Measurements from ENCODE around the gene GABRG1.
A peak's percentile ranks its signal among the peaks of the same experiment; 100 is the strongest.

The GABRG1 gene

DNA sequence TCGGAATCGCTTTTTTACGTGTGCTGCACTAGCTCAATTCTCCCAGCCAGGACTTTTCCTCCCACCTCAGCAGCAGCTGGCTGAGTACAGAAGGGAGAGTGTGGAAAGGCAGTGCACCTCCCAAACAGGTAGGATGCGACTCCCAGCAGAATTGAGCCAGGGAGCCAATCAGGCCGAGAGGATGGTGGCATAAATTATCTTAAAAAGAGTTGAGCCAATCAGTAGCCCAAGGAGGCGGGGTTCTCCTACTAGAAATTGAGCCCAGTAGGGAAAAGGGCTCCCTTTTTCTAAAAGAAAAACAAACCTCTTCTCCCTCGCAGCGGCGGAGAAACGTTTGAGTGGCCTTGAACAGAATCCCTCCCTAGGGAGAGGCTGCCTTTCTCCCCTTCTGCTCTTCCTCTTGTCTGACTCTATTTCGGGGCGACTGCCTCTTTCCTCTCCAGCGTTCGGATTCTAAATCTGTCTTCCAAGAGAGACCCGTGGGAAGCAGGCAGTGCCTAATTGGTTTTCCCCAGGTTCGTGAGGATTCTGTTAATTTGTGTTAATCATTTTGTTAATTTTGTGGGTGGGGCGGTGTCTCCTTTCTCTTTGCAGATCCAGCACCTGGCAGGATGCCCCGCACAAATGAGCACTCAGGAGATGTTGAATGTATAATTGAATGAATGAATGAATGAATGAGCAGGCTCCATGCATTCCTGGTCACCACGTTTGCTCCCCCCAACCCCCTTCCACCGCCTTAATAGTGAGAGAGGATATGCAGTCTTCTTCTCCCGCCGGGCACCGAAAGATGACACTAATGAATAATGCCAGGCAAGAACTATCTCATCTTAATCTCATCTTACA, at the start of gene GABRG1:
TSS of gene GABRG1 (minus strand) at position 142 of the 843 bp plus-strand sequence. CDS start at position 1, 141 bp downstream.
- DNase-seq (ENCODE audit: low read depth), result no peak

DNA sequence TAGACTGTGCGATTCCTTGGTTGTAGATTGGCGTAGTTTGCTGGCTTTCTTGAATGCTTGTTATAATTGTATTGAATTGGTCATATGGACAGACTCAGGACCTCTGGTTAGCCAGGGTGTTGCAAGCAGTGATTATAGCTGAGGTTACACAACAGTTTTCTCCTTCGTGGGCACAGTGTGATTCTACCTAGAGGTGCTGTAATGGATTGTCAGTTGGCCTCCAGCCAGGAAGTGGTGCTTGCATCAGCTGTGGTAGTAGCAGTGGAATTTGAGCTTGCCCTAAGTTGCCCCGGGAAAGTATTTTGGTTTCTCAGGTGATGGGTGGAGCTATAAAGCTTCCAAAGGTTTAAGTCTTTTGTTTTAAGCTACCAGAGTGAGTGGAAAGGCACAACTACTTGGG, 23.1 kb upstream of the GABRG1 start:
- peak; percentile 4 for DNase-seq (ENCODE audit: low read depth)

DNA sequence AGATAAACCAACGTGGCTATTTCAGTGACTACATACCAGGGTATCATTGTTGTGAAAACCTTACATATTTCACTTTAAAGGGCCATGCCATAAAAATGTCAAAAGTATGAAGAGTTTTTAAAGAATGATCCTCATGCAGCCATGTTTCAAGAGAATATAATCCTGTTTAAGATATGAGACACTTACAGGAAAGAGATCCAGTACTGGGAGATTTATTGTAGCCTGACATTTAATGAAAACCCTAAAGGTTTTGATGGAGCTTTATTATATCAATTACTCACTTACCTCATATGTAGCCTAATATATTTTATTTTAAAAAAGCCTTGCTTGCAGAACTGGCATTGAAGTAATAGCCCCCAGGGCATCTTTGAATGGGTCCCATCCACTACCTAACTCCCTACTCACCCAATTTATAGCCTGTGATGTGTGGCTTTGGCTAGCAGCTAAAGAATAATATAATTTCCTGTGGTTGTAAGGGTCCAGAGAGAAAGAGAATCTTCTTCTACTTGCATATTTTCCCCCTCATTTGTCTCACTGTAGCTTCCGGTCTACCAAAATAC, 7.7 kb upstream of the GABRG1 start:
- DNase-seq (ENCODE audit: low read depth), result no peak

DNA sequence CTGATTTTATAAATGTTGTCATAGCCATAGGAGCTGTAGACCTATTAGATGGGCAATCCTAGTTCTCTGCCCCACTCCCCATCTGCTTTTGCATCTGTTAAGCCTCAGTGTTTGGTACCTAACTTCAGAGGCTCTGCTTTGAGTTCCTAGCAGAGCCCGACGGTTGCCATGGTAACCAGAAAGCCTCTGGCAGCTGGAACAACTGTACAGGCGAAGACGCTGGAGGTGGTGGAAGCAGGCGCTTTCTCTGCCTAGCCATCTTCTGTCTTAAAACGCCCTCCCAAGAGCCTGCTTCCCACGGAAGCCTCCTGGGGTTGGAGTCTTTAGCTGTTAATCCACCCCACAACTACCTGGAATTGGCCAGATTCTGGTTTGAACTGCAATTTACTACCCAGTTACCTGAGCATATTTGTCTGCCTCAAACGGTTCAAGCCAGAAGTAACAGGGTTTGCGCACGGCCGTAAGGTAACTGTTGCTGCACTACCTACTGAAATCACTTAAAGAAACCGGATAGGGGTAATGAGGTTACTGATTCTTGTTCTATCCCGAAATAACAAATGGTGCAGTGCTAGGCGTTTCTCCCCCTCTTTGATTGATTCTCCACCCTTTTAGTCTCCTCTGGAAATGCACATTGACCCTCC, 1.0 kb upstream of the GABRG1 start:
- DNase-seq (ENCODE audit: low read depth), result no peak

DNA sequence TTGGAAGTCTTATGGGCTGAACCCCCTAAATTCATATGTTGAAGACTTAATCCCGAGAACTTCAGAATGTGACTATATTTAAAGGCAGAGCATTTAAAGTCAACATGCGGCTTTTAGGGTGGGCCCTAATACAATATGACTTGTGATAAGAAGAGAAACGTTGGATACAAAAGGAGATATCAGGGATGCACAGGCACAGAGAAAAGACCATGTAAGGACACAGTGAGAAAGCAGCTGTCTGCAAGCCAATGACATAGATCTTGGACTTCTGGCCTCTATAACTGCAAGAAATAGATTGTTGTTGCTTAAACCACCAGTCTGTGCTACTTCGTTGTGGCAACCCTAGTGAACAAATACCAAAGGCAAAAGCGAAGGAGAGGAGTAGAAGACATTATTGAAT, 42.2 kb downstream of the GABRG1 start:
- DNase-seq (ENCODE audit: low read depth), result no peak

DNA sequence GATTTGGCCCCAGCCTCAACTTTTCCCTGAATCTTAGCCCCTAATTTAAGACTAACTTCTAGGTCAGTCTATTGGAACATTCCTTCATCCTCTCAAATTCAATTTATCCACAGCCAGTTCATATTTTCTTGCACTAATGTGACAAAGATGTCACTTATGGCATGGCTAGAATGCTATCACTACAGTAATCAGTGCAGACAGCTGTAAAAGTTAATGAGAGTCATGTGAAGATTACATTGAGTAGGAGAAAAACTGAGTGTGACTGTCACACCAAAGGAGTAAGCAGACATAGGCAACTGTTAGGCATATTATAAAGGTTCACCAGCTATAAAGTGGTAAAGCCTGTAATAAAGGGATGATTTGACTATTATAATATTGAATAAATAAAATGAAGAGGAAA, 42.6 kb downstream of the GABRG1 start:
- no peak for DNase-seq (ENCODE audit: low read depth)

DNA sequence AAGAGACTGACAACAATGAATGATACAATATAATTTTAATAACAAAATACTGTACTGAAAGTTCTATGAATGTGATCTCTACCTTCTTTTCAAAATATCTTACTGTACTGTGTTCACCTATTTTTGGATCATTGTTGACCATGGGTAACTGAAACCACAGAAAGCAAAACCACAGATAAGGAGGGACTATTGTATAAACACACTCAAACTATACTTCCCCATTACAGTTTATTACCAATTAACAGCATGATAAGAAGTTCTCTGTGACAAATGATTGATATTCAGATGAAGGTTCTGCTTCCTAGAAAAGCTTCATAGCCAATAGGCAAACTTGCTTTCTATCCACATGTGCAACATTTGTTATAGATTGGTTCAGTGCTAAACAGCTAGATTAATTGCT, 50.1 kb downstream of the GABRG1 start:
- DNase-seq (ENCODE audit: low read depth), result no peak

DNA sequence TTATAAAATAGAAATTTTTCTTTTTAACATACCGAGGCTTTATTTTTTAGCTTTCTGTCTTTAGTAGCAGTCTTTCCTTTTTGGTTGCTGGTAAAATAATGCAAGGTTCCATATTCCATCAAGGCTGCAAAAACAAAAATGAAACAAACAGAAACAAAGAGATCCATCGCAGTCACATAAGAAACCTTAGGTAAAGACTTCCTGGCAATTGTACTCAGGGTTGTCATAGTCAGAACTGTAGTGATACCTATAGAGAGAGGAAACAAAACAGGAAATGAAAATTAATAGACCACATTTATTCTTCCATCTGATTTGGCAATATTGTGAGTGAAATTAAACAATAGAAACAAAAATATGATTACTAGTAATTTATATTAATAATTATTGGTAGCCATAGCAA, 72.5 kb downstream of the GABRG1 start:
- no peak for DNase-seq (ENCODE audit: low read depth)

DNA sequence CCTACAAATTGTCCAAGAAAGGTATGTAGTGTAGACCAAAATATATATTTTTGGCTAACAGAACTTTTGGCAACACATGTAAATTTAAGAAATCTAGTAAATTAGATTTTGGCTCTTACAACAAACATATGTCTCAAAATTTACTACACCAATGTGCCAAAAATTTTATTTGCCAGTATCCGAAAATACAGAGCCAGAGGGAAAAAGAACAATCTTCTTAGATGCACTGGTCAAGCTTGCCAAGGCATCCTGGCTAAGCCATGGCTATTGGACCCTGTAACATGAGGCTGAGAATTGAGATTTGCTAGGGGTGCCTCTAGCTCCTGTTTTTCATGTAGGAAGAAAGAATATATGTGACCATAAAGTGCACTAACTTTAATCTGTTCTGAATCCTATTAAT, 91.8 kb downstream of the GABRG1 start:
- DNase-seq (ENCODE audit: low read depth), result no peak

DNA sequence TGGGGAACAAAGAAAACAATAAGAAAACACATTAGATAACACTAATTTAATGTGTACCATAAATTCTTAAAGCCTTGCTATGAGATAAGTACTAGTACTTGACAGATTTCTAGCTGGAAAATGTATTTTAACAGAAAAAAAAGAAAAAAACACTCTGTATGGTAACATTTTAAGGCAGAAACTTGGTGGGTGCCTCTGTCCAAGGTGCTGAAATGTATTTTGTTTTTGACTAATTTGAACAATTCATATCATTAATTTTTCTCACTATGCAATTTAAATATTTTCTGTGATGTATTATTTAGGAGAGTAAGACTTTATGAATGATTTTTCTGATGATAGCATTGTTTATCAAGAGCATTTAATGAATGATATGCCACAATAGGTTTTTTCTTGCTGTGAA, 107.5 kb downstream of the GABRG1 start:
- DNase-seq (ENCODE audit: low read depth), result no peak

DNA sequence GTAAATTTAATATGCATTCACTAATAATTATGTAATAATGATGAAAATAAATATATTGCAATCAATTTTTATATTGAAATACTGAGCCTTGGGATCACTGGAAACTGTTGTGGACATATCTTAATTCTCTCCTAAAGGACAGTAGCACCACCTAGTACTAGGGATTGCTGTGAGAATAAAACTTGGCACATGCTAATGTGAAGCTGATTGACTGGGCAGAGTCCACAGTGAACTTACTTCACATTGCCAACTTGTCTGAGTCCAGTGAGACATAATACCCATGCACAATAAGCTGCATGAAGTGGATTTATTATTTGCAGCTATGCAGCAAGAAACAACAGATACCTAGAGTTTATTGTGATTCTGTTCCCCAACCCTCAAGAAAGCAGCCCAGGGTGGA, 131.1 kb downstream of the GABRG1 start:
- DNase-seq (ENCODE audit: low read depth), result no peak

DNA sequence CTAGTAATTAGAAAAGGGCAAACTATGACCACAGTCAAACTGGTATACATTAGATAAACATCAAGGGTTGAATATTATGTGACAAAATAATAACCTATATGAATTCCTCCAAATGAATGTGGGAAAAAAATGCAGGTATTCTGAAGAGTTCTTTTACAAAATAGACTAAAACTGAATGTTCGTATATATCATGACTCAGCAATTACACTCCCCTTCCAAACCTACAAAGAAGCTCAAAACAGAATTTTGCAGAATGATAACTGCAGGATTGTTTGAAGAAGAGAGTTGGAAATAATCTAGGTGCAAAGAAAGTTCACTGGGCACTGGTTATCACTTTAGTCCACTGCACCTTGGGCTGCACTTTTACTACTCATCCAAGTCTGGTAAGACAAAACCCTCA, 134.1 kb downstream of the GABRG1 start:
- DNase-seq (ENCODE audit: low read depth), result no peak

DNA sequence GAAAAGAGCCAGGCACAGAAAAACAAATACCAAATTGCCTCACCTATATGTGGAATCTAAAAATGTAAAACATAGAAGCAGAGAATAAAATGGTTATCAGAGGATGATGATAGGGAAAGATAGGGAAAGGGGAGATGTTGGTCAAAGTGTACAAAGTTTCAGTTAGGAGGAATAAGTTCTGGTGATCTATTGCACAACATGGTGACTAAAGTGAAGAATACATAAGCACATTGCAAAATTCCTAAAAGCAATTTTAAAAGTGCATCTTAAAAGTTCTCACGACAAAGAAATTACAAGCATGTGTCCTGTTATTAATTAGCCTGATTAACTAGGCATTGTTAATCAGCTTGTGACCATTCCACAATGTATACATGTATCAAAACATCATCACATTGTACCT, 136.0 kb downstream of the GABRG1 start:
- no peak for DNase-seq (ENCODE audit: low read depth)

Measured in HS-5 (cell line).